T-cell (primary cell): Measurements from ENCODE around the gene HADHB. TPM values are rescaled to one million over a fixed set of nuclear protein-coding genes. Genes with fewer than 3 reads are reported as not detected.

Experiments
- ATAC-seq, 4 experiments: fragments of 200-7000 bp in 3 of 4; fragments of 150-1000 bp in 1 of 4; cut with Tn5 transposase; replicated peaks in 1 of 4; 1 replicate in 3 of 4; 2 replicates in 1 of 4; pipeline ENCODE4 v1.10.0; 2021; ENCODE audit warnings: moderate library complexity in 3 of 4, mild to moderate bottlenecking in 2 of 4, moderate number of reproducible peaks in 1 of 4
- CTCF ChIA-PET, 2 donors: fragments of 300-600 bp; sonication (Branson Sonifier 250); formaldehyde crosslinking; loops; one replicate each; lab custom pipeline; 2022; ENCODE audit warnings: antibody characterized with exemption in 2 of 2; lab: Charles Lee
- POLR2A ChIA-PET, 2 donors: fragments of 300-600 bp; sonication (Branson Sonifier 250); formaldehyde crosslinking; loops; one replicate each; lab custom pipeline; 2022; ENCODE audit warnings: antibody characterized with exemption in 2 of 2; lab: Charles Lee
- DNase-seq, 35 experiments: peaks; one replicate each; pipeline versions ENCODE4 v3.0.0 to v3.0.0-alpha.2; 2013 to 2023
- H3K27ac ChIP-seq: one replicate; pipeline ENCODE4 v1.5.1; 2013; ENCODE audit warnings: low read length
- H3K27me3 ChIP-seq, 2 experiments: replicated peaks in 1 of 2; 1 replicate in 1 of 2; 2 replicates in 1 of 2; pipeline versions ENCODE4 v1.6.1 to v1.7.0; 2013; ENCODE audit warnings: low read length in 1 of 2, mixed read lengths in 1 of 2; ENCODE audit not compliant: control insufficient read depth in 2 of 2, insufficient read depth in 2 of 2; ENCODE audit errors: extremely low read depth in 1 of 2
- H3K36me3 ChIP-seq, 2 donors: 1 replicate in 1 of 2; 2 replicates in 1 of 2; pipeline versions ENCODE4 v1.6.1 to v1.7.0; 2013; ENCODE audit warnings: low read length in 1 of 2; ENCODE audit not compliant: control insufficient read depth in 2 of 2, insufficient read depth in 1 of 2; ENCODE audit errors: extremely low read depth in 1 of 2
- H3K4me1 ChIP-seq, 2 experiments: 1 replicate in 1 of 2; 2 replicates in 1 of 2; pipeline versions ENCODE4 v1.6.1 to v1.7.0; 2013; ENCODE audit warnings: low read length in 2 of 2, mixed read lengths in 1 of 2; ENCODE audit not compliant: insufficient read depth in 2 of 2, control insufficient read depth in 1 of 2; ENCODE audit errors: extremely low read depth in 1 of 2
- H3K4me3 ChIP-seq, 2 donors: 1 replicate in 1 of 2; 2 replicates in 1 of 2; pipeline versions ENCODE4 v1.5.1 to v1.7.0; 2013; ENCODE audit warnings: mild to moderate bottlenecking in 2 of 2, low read length in 1 of 2, moderate library complexity in 1 of 2; ENCODE audit not compliant: control insufficient read depth in 1 of 2; ENCODE audit errors: extremely low read depth in 1 of 2
- H3K9me3 ChIP-seq: 2 replicates; pipeline ENCODE4 v1.7.0; 2013
- H3K27ac Mint-ChIP-seq, 2 donors: one replicate each; pipeline ENCODE4 v1.8.0; 2020 to 2021; ENCODE audit warnings: mild to moderate bottlenecking in 2 of 2, mixed read lengths in 2 of 2
- H3K27me3 Mint-ChIP-seq, 2 donors: one replicate each; pipeline ENCODE4 v1.8.0; 2021 to 2022; ENCODE audit warnings: mixed read lengths in 2 of 2
- H3K36me3 Mint-ChIP-seq: one replicate; pipeline ENCODE4 v1.8.0; 2021; ENCODE audit warnings: mixed read lengths
- H3K4me1 Mint-ChIP-seq, 3 donors: one replicate each; pipeline ENCODE4 v1.8.0; 2020 to 2022; ENCODE audit warnings: mixed read lengths in 3 of 3, mild to moderate bottlenecking in 1 of 3
- H3K4me3 Mint-ChIP-seq, 3 donors: one replicate each; pipeline ENCODE4 v1.8.0; 2020 to 2022; ENCODE audit warnings: mild to moderate bottlenecking in 3 of 3, mixed read lengths in 3 of 3, moderate library complexity in 3 of 3
- H3K9me3 Mint-ChIP-seq, 3 donors: one replicate each; pipeline ENCODE4 v1.8.0; 2020 to 2022; ENCODE audit warnings: mixed read lengths in 3 of 3
- WGBS: methylation state at CpG from one replicate; pipeline ENCODE4 v1.1.5; 2013; ENCODE audit warnings: missing lambda C conversion rate; ENCODE audit not compliant: insufficient coverage; 5-methylcytosine and 5-hydroxymethylcytosine counted together
- total RNA-seq, 35 experiments: library from RNA in 6 of 35; stranded (reverse) in 6 of 35; fragments of 120-200 nt in 1 of 35; gene quantifications; one replicate each; pipeline versions ENCODE4 v1.2.1 to v1.2.4 and lab custom pipeline; 2013 to 2026

Gene HADHB
- 10 to 100 TPM; 44.4 to 62.9 (median 54.3) TPM for total RNA-seq
- 52.8 TPM for total RNA-seq (2013)
- total RNA-seq (lab: John Stamatoyannopoulos, UW), result 37.2 to 90.1 (median 70.8) reads per million in 29 experiments

GRCh38 chr2:26244309-26245230 lies at the start of gene HADHB, which contains the start of gene HADHA:
Gene HADHB (plus strand): TSS chr2:26244939. CDS start chr2:26254255, 9,316 bp downstream.
Gene HADHA (minus strand): TSS chr2:26244632. CDS start chr2:26244596, 36 bp downstream.
- Mint-ChIP-seq H3K27ac (peak within 1 kb of the TSS; percentile 100), H3K27me3 (no peaks in the 10 kb centered on the region), H3K4me3 (peak within 1 kb of the TSS; percentile 97 to 100 (median 99)), H3K4me1 (peaks cover 67 to 69% (median 68%) of the 10 kb centered on the region in 3 donors), H3K9me3 (no peaks in the 10 kb centered on the region), H3K36me3 (peaks cover 7% of the 10 kb centered on the region)
- peak within 1 kb of the TSS; percentile 95 to 100 for H3K4me3 ChIP-seq
- no peaks in the 10 kb centered on the region for H3K27me3 ChIP-seq
- ChIA-PET POLR2A (interaction anchor here (0.6 to 1.9 kb wide), 4 partner anchors 18 to 1235 kb away, joined by 3 to 8 read pairs (median 3); partner anchors contain the start of genes ASXL2 (in 1 of the 2) and SELENOI (in 1 of the 2)), CTCF (interaction anchor here in 1 of 2 donors (1.0 to 1.5 kb wide), 4 partner anchors 56 to 253 kb away, joined by 3 read pairs; partner anchors contain the start of gene ADGRF3)
- under 1% methylated on average over 53 of the region's 63 CpGs for WGBS
- H3K4me1 ChIP-seq, result peaks cover 20 to 30% of the 10 kb centered on the region in 2 experiments
- H3K36me3 ChIP-seq, result no peaks in the 10 kb centered on the region
- H3K27ac ChIP-seq, result peak within 1 kb of the TSS; percentile 99
- DNase-seq, result peak; percentile 64 to 91 (median 79)
- H3K9me3 ChIP-seq, result no peaks in the 10 kb centered on the region
- ATAC-seq, result peak; percentile 87 to 93 (median 89)

- ATAC-seq (no peak), DNase-seq (no peak)
- H3K27ac ChIP-seq, result no peak overlapping the region
- CTCF ChIA-PET, result no interaction called here
- peak overlapping the region; percentile 8 to 13 for H3K27ac Mint-ChIP-seq
- no peak overlapping the region for H3K4me3 Mint-ChIP-seq
- H3K27me3 Mint-ChIP-seq, result no peaks in the 10 kb centered on the region
- no peaks in the 10 kb centered on the region for H3K27me3 ChIP-seq
- H3K9me3 Mint-ChIP-seq, result no peaks in the 10 kb centered on the region
- WGBS, result 93% methylated on average over 6 of the region's 12 CpGs
- no peaks in the 10 kb centered on the region for H3K4me1 ChIP-seq
- no peaks in the 10 kb centered on the region for H3K4me1 Mint-ChIP-seq
- peaks cover 8 to 85% of the 10 kb centered on the region in 2 donors for H3K36me3 ChIP-seq
- H3K4me3 ChIP-seq, result no peak overlapping the region
- H3K36me3 Mint-ChIP-seq, result peaks cover 70% of the 10 kb centered on the region
- POLR2A ChIA-PET, result interaction anchor here (0.5 to 0.6 kb wide), 2 partner anchors 369 to 399 kb away, joined by 8 to 10 read pairs; no protein-coding TSS in a partner anchor
- H3K9me3 ChIP-seq, result no peaks in the 10 kb centered on the region
Observed at GRCh38 chr2:26195040-26195984, 49.4 kb upstream of the HADHB start.

GRCh38 chr2:26196683-26197418 lies 47.9 kb upstream of the HADHB start:
- Mint-ChIP-seq H3K27ac (peak overlapping the region in 1 of 2 donors; percentile 16), H3K9me3 (no peaks in the 10 kb centered on the region), H3K27me3 (no peaks in the 10 kb centered on the region), H3K4me1 (no peaks in the 10 kb centered on the region), H3K36me3 (peaks cover 68% of the 10 kb centered on the region), H3K4me3 (no peak overlapping the region)
- ChIA-PET CTCF (no interaction called here), POLR2A (no interaction called here)
- DNase-seq, result no peak
- H3K4me3 ChIP-seq, result no peak overlapping the region
- H3K27me3 ChIP-seq, result no peaks in the 10 kb centered on the region
- H3K4me1 ChIP-seq, result no peaks in the 10 kb centered on the region
- H3K9me3 ChIP-seq, result no peaks in the 10 kb centered on the region
- H3K27ac ChIP-seq, result no peak overlapping the region
- WGBS, result 86% methylated on average over 6 of the region's 9 CpGs
- no peak for ATAC-seq
- peaks cover 8 to 86% of the 10 kb centered on the region in 2 donors for H3K36me3 ChIP-seq

- Mint-ChIP-seq H3K36me3 (peaks cover 68% of the 10 kb centered on the region), H3K9me3 (no peaks in the 10 kb centered on the region), H3K4me1 (no peaks in the 10 kb centered on the region), H3K4me3 (no peak overlapping the region), H3K27me3 (no peaks in the 10 kb centered on the region), H3K27ac (peak overlapping the region in 1 of 2 donors; percentile 30)
- ATAC-seq, result no peak
- CTCF ChIA-PET, result no interaction called here
- POLR2A ChIA-PET, result no interaction called here
- peaks cover 11 to 88% of the 10 kb centered on the region in 2 donors for H3K36me3 ChIP-seq
- no peaks in the 10 kb centered on the region for H3K4me1 ChIP-seq
- H3K4me3 ChIP-seq, result no peak overlapping the region
- H3K9me3 ChIP-seq, result no peaks in the 10 kb centered on the region
- H3K27ac ChIP-seq, result no peak overlapping the region
- WGBS, result 100% methylated on average over 3 of the region's 4 CpGs
- no peak for DNase-seq
- no peaks in the 10 kb centered on the region for H3K27me3 ChIP-seq
Observed at GRCh38 chr2:26197516-26197915, 47.2 kb upstream of the HADHB start.

- peaks cover 54% of the 10 kb centered on the region for H3K36me3 Mint-ChIP-seq
- CTCF ChIA-PET, result interaction anchor here in 1 of 2 donors (0.9 kb wide), 1 partner anchor 123 kb away, joined by 3 read pairs; no protein-coding TSS in a partner anchor
Observed at GRCh38 chr2:26202981-26203490, 41.7 kb upstream of the HADHB start.

More at GRCh38 chr2:26202981-26203490, 41.7 kb upstream of the HADHB start:
- DNase-seq (no peak), ATAC-seq (no peak)
- H3K27me3 ChIP-seq, result no peaks in the 10 kb centered on the region
- peaks cover 9 to 78% of the 10 kb centered on the region in 2 donors for H3K36me3 ChIP-seq
- H3K4me1 ChIP-seq, result no peaks in the 10 kb centered on the region
- Mint-ChIP-seq H3K4me1 (no peaks in the 10 kb centered on the region), H3K4me3 (no peak overlapping the region), H3K9me3 (no peaks in the 10 kb centered on the region), H3K27me3 (no peaks in the 10 kb centered on the region), H3K27ac (no peak overlapping the region)
- H3K27ac ChIP-seq, result no peak overlapping the region
- 100% methylated on average over 1 of the region's 1 CpG for WGBS
- no peak overlapping the region for H3K4me3 ChIP-seq
- H3K9me3 ChIP-seq, result no peaks in the 10 kb centered on the region
- POLR2A ChIA-PET, result no interaction called here
